Stimulated activated CD4-positive, alpha-beta T cell treated with anti-CD3 and anti-CD28 coated beads, TNF-alpha, amount 100 ng/mL, for 48 hours (primary cell): ENCODE data around the gene ULK1.

ENCODE experiments used
- DNase-seq, 3 donors: peaks; one replicate each; pipeline ENCODE4 v3.0.0-alpha.2; 2020; ENCODE audit warnings: low read depth in 3 of 3

The ULK1 gene

DNA sequence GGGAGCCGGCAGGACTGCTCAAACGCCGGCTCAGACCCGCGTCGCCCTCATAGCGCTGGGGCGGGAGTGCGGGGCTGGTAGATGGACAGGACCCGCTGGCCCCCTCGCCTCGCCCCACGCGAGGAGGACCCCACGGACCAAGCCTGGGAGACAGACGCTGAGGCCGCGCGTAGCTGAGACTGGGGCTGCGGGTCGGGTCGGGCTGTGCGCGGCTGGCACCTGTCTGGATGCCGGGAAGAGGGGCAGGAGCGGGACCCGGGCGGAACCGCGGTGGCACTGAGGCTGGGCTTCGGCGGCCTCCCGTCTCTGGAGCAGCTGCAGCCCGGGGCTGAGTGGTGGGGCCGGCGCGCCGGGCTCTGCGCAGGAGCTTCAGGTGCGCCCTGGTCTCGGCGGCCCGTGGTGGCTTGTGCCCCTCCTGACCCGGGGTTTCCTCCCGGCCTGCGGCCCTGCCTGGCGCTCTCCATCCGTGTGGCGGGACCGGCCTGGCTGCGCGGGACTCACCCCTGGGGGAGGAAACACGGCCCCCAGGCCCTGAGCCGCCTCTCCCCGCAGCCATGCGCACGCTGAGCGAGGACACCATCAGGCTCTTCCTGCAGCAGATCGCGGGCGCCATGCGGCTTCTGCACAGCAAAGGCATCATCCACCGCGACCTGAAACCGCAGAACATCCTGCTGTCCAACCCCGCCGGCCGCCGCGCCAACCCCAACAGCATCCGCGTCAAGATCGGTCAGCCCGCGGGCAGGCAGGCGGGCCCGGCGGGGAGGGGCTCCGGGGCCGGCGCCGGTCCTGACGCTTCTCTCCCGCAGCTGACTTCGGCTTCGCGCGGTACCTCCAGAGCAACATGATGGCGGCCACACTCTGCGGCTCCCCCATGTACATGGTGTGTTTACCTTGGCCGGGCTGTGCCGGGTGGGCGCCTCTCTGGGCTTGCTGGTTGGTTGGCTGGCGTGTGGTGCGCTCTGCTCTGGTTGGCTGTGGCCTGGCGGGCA, 14.0 kb downstream of the ULK1 start:
- DNase-seq: no peak

DNA sequence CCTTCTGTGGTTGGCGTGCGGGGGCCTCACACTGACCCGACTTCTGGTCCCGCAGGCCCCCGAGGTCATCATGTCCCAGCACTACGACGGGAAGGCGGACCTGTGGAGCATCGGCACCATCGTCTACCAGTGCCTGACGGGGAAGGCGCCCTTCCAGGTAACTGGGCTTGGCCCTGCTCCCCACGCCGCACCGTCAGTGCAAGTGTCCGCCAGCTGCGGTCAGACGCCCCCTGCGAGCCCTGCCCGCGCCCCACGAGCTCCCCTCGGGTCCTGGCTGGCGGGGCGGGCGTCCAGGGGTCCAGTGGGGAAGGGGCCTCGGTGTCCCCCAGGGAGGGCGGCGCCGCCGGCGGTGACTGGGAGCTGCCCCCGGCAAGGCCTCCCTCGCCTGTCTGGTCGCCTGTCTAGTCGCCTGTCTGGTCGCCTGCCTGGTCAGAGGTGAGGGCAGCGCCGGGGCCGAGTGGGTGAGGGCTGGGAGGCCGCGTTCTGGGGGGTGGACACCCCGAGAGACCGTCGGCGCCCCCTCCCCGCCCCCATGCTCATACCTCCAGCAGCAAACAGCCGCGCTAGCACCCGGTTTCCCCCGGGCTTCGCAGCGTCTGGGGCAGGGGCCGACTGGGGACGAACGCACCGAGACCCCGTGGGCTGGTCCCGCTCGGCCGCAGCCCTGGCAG, 14.8 kb downstream of the ULK1 start:
- DNase-seq: no peak

DNA sequence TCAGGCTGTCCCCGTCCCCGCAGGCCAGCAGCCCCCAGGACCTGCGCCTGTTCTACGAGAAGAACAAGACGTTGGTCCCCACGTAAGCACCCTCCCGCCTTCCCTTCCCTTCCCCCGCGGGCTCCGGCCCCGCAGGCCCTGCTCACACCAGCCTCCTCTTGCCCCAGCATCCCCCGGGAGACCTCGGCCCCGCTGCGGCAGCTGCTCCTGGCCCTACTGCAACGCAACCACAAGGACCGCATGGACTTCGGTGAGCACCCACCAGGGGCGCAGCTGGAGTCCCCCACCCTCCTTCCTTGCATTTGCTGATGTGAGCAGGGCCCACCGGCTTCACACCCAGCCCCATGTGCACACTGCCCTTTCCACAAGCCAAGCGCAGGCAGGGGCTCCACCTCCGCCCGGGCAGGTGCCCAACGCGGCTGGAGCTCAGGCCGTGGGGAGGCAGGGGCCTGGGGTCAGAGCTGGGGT, 15.4 kb downstream of the ULK1 start:
- DNase-seq: no peak

DNA sequence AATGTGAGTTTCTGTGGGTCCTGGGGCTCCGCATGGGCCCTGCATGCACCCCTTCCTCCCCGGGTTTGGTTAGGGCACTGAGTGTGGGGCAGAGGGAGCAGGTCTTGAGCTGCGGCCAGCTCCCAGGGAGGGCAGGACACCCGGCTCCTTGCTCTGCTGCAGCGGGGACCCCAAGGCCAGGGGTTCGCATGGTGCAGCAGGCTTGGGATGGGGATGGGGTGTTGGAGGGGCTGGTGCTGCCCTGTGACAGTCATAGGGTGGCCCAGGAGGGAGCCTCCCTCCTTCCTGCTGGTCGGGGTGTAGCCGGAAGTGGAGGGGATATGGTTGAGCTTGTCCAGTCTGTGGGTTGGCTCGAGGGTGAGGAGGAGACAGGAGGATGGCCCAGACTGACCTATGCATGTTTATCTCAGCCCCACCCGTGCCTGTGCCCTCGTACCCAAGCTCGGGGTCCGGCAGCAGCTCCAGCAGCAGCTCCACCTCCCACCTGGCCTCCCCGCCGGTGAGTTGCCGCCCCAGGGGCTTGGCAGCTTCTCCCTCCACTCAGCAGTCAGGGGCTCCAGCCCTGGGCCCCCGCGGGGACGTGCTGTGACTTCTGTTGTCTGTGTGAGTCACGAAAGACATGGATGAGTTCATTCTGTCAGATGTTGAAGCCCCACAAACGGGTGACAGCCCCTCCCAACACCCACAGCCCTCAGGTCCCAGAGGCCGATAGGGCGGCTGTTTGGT, 16.0 kb downstream of the ULK1 start:
- no peak for DNase-seq

DNA sequence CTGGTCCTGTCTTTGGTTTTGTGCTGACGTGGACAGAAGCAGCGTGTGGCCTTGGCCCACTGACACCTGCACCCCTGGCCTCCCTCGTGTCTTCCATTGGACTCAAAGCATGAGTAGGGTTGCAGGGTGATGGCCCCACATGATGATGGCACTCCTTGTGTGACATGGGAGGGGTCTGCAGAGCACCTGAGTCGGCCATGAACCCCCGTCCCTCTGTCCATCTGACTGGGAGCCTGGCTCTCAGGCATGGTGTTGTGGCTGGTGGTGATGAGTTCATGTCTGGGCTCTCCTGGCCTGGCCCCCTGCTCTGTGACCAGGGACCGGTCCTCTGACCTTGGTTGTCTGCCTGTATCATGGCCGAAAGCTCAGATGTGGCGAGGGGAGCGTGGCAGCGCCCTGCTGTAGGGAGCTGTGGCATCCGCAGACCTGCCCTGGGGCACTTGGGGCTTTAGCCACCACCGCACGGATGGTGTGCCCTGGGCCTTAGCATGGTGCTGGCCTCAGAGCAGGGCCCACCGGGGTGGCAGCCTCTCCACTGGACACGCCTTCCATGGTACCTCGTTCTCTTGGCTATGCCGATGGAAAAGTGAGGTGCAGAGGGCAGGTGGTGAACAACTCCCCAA, 16.7 kb downstream of the ULK1 start:
- DNase-seq: no peak

DNA sequence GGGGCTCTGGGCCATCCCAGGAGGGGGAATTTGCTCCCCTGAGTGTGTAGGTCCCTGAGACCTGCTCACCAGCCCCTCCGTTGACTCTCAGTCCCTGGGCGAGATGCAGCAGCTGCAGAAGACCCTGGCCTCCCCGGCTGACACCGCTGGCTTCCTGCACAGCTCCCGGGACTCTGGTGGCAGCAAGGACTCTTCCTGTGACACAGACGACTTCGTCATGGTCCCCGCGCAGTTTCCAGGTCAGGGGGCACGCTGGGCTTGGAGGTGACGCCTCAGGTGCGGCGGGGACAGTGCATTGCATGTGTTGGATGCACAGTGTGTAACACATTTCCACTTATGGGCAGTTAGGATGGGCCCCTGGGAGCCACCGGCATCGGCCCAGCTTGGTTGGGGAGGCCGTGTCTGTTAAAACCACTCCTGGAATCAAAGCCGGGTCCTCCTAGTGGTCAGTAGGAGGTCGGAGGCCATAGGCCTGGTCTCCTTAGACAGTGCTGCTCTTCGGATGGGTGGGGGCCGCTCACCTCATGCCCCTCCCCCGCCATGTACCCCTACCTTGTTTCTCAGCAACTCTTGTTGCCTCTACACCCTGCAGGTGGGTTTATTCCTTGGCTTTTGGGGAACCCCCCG, 17.5 kb downstream of the ULK1 start:
- DNase-seq: no peak

DNA sequence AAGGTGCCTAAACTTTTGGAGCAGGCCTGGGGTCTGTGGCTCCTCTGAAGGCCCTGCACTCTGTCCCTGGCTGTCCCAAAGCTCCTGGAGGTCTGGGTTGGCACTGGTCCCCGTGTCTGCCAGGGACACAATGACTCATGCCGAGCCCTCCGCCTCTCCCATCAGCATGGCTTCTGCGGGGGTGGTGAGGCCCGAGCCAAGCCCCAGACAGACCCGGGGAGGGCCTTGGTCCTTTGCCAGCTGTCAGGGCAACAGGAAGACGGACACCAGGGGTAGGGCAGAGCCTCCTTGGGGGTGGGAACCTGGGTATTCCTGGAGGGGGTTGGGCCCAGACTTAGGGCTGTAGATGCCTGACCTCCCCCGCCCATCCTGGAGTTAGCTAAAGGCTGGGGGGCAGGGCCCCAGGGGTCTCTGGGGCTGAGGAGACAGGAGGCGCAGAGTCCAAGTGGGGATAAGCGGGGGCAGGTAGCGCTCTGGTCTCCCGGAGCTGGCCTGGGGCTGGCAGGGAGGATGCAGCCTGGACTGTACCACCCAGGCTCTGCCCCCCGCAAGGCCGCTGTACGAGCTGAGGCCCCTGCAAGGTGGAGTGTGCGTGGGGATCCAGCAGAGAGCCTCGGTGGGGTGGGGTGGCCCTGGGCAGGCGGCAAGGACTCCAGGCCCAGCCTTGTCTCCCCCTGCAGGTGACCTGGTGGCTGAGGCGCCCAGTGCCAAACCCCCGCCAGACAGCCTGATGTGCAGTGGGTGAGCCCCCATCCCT, 18.3 kb downstream of the ULK1 start:
- DNase-seq: no peak

DNA sequence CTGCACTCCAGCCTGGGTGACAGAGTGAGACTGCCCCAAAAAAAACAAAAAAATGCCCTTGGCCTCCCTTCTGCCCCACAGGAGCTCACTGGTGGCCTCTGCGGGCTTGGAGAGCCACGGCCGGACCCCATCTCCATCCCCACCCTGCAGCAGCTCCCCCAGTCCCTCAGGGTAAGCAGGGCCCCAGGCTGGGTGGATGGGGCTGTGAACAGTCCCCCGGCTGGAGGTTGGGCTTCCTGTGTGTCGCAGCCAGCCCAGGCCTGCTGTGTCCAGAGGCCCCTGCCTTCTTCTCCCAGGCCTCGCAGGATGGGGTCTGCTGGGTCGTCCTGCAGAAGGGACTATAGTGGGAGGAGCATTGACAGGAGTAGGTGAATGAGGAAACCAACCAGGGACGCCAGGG, 19.2 kb downstream of the ULK1 start:
- no peak for DNase-seq

DNA sequence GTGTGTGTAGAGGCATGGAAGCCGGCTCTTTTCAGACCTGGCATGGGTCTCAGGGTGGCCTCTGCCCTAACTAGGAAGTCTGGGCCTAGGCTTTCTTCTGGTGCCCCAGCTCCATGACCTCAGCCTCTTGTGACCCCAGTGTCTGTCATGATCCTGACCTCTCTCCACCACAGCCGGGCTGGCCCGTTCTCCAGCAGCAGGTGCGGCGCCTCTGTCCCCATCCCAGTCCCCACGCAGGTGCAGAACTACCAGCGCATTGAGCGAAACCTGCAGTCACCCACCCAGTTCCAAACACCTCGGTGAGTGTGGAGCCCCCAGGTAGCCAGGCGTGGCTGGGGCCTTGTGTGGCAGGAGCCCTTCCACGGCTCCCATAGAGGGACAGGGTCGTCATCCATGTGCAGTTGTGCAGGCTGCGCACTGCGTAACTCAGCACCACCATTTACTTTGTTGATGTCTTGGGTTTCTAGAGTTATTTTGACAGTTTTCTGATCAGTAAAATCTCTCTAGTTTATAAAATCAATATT, 19.8 kb downstream of the ULK1 start:
- no peak for DNase-seq

DNA sequence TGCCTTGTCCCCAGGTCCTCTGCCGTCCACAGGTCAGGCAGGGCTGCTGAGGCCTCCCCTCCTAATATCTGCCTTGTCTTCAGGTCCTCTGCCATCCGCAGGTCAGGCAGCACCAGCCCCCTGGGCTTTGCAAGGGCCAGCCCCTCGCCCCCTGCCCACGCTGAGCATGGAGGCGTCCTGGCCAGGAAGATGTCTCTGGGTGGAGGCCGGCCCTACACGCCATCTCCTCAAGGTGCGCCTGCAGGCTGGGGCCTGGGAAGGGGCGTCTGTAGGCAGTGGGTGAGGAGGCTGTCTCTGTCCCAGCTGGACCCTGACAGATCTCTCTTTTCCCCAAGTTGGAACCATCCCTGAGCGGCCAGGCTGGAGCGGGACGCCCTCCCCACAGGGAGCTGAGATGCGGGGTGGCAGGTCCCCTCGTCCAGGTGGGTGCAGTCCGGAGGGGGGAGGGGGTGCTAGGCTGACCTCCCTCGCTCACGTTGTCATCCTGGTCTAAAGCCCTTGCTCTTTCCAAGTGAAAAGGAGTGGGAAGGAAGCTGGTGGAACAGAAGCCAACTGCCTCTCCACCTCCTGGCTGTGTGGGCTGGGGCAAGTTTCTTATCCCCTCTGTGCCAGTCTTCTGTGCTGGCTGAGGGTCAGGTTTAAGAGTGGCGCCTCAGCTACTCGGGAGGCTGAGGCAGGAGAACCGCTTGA, 20.7 kb downstream of the ULK1 start:
- no peak for DNase-seq

DNA sequence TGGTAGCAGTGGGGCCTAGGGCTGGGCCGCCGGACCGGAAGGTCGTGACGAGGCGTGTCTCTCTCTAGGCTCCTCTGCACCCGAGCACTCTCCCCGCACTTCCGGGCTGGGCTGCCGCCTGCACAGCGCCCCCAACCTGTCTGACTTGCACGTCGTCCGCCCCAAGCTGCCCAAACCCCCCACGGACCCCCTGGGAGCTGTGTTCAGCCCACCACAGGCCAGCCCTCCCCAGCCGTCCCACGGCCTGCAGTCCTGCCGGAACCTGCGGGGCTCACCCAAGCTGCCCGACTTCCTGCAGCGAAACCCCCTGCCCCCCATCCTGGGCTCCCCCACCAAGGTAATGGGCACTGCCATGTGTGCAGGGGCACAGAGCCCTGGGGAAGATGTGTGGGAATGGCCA, 21.4 kb downstream of the ULK1 start:
- no peak for DNase-seq

DNA sequence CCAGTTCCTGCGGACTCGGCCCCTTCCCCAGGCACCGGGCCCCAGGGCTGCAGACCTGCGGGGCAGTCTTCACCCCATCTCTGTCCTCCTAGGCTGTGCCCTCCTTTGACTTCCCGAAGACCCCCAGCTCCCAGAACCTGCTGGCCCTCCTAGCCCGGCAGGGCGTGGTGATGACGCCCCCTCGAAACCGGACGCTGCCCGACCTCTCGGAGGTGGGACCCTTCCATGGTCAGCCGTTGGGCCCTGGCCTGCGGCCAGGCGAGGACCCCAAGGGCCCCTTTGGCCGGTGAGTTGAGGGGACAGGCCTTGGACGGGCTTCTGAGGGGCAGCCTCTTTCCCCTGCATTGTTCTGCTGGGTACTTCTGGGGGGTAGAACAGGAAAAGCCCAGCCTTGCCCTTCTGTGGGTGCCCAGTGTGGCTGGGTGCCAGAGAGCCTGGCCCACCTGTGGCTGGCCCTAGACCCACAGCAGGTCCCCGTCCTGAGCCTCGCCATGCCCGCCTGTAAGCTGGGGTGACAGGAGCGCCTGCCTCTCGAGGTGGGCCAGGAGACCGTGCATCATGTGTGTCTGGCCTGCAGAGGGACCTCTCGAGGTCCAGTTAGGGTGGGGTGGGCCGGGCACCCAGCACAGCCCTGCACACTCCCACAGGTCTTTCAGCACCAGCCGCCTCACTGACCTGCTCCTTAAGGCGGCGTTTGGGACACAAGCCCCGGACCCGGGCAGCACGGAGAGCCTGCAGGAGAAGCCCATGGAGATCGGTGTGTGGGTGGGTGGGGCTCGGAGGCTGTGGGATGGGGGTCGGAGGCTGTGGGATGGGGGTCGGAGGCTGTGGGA, 22.1 kb downstream of the ULK1 start:
- DNase-seq: no peak

DNA sequence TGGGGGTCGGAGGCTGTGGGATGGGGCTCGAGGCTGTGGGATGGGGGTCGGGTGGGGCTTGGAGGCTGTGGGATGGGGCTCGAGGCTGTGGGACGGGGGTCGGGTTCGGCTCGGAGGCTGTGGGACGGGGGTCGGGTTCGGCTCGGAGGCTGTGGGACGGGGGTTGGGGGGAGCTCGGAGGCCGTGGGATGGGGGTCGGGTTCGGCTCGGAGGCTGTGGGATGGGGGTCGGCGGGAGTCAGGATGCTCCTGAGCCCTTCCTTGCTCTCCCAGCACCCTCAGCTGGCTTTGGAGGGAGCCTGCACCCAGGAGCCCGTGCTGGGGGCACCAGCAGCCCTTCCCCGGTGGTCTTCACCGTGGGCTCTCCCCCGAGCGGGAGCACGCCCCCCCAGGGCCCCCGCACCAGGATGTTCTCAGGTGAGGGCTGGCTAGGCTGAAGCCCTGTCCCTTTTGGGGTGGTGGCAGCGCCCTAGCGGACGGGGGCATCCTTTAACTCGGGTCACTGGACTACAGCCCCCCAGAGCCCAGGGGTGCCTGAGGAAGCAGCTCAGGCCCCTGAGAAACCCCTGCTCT, 22.8 kb downstream of the ULK1 start:
- DNase-seq: no peak

DNA sequence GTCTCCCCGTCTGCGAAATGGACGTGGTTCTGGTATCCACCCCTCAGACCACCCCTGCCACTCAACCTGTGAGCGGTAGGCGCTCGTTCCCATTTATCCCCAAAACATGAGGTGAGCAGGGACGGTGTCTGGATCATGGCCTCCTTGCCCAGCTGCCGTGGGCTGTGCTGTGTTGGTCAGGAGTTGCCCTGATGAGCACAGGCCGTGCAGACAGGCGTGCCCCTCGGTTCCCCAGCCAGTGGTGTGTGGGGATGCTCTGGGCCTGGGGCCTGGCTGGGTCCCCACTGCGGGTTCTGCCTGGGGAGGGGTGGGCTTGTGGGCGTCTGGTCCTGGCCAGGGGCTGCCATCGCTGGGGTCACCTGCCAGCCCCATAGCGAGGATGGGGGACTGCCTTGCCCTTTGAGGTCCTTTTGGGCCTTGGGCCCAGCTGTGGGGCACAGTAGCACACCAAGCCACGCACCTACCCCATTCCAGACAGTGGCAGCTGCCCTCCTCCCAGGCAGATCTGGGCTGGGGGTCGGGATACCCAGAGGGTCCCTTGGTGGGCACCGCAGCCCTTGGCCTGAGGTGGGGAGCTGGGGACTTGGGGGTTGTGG, 23.4 kb downstream of the ULK1 start:
- no peak for DNase-seq

DNA sequence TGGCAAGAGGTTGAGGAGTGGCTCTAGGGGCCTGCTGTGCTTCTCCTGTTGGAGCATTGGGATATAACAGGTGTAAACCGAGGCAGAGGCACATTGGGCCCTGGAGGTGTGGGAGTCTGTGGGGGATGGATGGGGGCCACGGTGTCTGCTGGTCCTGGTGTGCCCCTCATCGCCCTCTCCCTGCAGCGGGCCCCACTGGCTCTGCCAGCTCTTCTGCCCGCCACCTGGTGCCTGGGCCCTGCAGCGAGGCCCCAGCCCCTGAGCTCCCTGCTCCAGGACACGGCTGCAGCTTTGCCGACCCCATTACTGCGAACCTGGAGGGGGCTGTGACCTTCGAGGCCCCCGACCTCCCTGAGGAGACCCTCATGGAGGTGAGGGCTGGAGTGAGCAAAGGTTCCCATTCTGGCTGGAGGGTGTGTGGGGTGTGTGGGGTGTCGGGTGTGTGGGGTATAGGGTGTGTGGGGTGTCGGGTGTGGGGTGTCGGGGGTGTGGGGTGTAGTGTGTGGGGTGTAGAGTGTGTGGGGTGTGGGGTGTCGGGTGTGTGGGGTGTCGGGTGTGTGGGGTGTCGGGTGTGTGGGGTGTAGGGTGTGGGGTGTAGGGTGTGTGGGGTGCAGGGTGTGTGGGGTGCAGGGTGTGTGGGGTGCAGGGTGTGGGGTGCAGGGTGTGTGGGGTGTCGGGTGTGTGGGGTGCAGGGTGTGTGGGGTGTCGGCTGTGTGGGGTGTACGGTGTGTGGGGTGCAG, 24.1 kb downstream of the ULK1 start:
- no peak for DNase-seq

DNA sequence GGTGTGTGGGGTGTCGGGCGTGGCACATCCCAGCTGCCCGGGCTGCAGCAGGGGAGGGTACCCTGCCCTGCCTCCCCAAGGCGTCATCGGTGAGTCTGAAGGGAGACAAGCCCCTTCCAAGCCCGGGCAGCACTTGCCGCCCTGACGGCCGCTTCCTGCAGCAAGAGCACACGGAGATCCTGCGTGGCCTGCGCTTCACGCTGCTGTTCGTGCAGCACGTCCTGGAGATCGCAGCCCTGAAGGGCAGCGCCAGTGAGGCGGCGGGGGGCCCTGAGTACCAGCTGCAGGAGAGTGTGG, 24.6 kb downstream of the ULK1 start:
- no peak for DNase-seq

DNA sequence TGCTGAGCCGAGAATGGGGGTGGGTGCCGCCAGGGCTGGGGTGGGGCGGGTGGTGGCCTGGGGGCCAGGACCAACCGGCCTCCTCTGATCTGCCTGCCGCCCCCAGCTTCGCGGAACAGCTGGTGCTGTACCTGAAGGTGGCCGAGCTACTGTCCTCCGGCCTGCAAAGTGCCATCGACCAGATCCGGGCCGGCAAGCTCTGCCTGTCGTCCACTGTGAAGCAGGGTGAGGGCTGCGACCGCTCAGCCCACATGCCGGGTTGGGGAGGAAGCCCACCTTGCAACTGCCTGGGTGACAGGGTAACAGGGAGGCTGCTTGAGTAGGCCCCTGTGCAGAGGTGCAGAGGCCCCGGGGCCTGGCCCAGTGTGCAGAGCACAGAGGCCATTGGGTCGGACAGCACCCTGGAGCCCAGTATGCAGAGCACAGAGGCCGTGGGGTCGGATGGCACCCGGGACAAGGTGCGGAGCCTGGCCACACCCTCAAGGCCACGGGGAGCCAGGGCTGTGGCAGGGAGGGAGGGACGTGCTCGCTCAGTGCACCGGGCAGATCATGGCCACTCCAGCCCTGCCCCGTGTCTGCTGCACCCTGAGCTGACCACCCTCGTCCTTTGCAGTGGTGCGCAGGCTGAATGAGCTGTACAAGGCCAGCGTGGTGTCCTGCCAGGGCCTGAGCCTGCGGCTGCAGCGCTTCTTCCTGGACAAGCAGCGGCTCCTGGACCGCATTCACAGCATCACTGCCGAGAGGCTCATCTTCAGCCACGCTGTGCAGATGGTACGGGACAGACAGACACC, 25.1 kb downstream of the ULK1 start:
- no peak for DNase-seq
